Mucosa of descending colon (tissue), 3 donors: ENCODE data around the gene OR13J1. TPM values are rescaled to one million over a fixed set of nuclear protein-coding genes. Genes with fewer than 3 reads are reported as not detected.

ENCODE experiments used
- ATAC-seq: fragments of 200-7000 bp; cut with Tn5 transposase; one replicate; pipeline ENCODE4 v1.9.1; 2020; ENCODE audit warnings: mild to moderate bottlenecking, moderate library complexity
- DNase-seq, 3 donors: peaks; one replicate each; pipeline ENCODE4 v3.0.0-alpha.2; 2020
- H3K36me3 ChIP-seq: fragments of 200-600 bp; one replicate; pipeline ENCODE4 v1.8.0; 2021; ENCODE audit warnings: low read depth, mild to moderate bottlenecking
- H3K4me1 ChIP-seq: fragments of 200-600 bp; one replicate; pipeline ENCODE4 v1.8.0; 2021; ENCODE audit warnings: low read depth, mild to moderate bottlenecking
- H3K4me3 ChIP-seq: fragments of 200-600 bp; one replicate; pipeline ENCODE4 v1.8.0; 2021; ENCODE audit warnings: mild to moderate bottlenecking
- H3K9me3 ChIP-seq: fragments of 200-600 bp; one replicate; pipeline ENCODE4 v1.8.0; 2021; ENCODE audit warnings: mild to moderate bottlenecking
- CTCF ChIP-seq: fragments of 200-600 bp; IDR thresholded peaks from one replicate; pipeline ENCODE4 v1.8.0; 2022; ENCODE audit warnings: antibody characterized with exemption, mild to moderate bottlenecking
- intact Hi-C, 2 donors: fragments of 100-400 bp; cut with DNase I in 1 of 2; cut with micrococcal nuclease in 1 of 2; formaldehyde crosslinking; loops; one replicate each; pipeline versions ENCODE4 v1.11.0 to v1.11.1; 2022; cut with DNase I, micrococcal nuclease
- total RNA-seq, 3 donors: library from RNA; stranded (reverse); fragmentation: NEBNext Ultra II Directional in 2 of 3; extraction: Animal tissue kit (Norgen Biotek cat#: 25700) in 2 of 3; gene quantifications; one replicate each; pipeline versions ENCODE4 v1.2.1 to v1.2.4, GENCODE V29; 2021 to 2023
- donor health status: DM: no; HTN: no; CAD: no; lungs with moderate emphysema.
- donor health status: DM: no; HTN: no; CAD: no.
- donor health status: DM: no; HTN: yes; CAD: no.

Gene OR13J1
- total RNA-seq, 3 donors from 2014 or later = not detected

- Histone ChIP-seq H3K36me3 (no peaks in the 10 kb centered on the region), H3K4me1 (no peaks in the 10 kb centered on the region), H3K9me3 (no peaks in the 10 kb centered on the region), H3K4me3 (no peak overlapping the region)
- intact Hi-C loops = no loop called here
- TF ChIP-seq CTCF = no peak
- ATAC-seq = peak; percentile 34
- no peak for DNase-seq
These were observed 1.3 kb upstream of the OR13J1 start for GRCh38 chr9:35871545-35871944.

GRCh38 chr9:35869621-35870216 lies 482 bp downstream of the OR13J1 start:
- H3K9me3 ChIP-seq = no peaks in the 10 kb centered on the region
- H3K36me3 ChIP-seq = no peaks in the 10 kb centered on the region
- intact Hi-C loops = no loop called here

GRCh38 chr9:35868933-35869332 lies 1.3 kb downstream of the OR13J1 start:
- H3K36me3 ChIP-seq = no peaks in the 10 kb centered on the region
- no peak for TF ChIP-seq CTCF
- H3K9me3 ChIP-seq = no peaks in the 10 kb centered on the region
- ATAC-seq = no peak
- intact Hi-C loops = no loop called here
- DNase-seq = no peak
- H3K4me1 ChIP-seq = no peaks in the 10 kb centered on the region
- H3K4me3 ChIP-seq = no peak overlapping the region

More at GRCh38 chr9:35869621-35870216, 482 bp downstream of the OR13J1 start:
- Histone ChIP-seq H3K4me3 (no peak overlapping the region), H3K4me1 (no peaks in the 10 kb centered on the region)
- ATAC-seq (no peak), DNase-seq (no peak)
- no peak for TF ChIP-seq CTCF

- intact Hi-C loops = no loop called here
- Histone ChIP-seq H3K4me3 (no peak overlapping the region), H3K4me1 (no peaks in the 10 kb centered on the region), H3K9me3 (no peaks in the 10 kb centered on the region), H3K36me3 (no peaks in the 10 kb centered on the region)
- ATAC-seq (no peak), DNase-seq (no peak)
- no peak for TF ChIP-seq CTCF
These were observed 2.7 kb downstream of the OR13J1 start for GRCh38 chr9:35867538-35867937.

- intact Hi-C loops = no loop called here
- Histone ChIP-seq H3K36me3 (no peaks in the 10 kb centered on the region), H3K9me3 (no peaks in the 10 kb centered on the region), H3K4me1 (no peaks in the 10 kb centered on the region), H3K4me3 (no peak overlapping the region)
- ATAC-seq (no peak), DNase-seq (no peak)
- no peak for TF ChIP-seq CTCF
These were observed 5.4 kb downstream of the OR13J1 start for GRCh38 chr9:35864695-35865255.
